ENCODE data around the gene TGFBR3. TPM values are rescaled to one million over a fixed set of nuclear protein-coding genes. Genes with fewer than 3 reads are reported as not detected.

Gene TGFBR3
- polyA plus RNA-seq, 1 donor (not counting 4 experiments of a cell fraction or from before 2014, with no cell fraction given), result 1.2 TPM

DNA sequence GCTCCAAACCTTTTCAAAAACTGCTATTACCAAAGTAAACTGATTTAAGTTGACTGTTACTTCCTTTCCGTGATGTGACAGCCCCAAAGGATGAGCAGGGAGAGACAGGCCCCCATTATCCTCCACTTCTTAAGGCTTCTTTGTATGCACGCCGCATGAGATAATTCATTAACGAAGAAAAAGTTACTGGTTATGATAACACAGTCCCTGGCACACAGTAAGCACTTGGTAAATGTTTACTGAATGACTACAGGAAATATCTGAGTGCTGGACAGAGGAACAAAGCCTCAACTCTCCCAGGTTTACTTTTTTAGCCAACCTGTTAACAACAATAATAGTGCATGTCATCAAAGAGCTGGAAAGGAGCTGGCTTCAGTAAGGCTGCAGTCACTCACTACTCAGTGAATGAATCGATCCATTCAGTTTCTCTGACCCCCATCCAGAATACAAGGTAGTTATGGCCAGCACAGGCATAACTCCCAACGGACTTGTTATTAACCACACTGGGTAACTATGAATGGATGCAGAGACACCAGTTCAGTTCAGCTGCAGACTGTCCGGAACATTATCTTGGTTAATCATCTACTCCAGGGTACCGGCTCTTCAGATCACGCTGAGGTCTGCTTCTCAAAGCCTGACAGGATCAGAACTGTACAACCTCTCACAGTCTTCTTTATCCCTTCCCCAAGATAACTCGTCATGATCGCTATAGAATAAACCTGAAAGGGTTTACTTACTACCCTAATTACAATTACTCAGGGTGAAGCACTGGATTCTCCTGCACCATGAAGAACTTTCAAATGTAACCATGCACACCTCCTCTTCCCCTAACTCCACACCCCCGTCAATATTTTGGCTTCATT lies 58.3 kb downstream of the TGFBR3 start:
- H3K79me2 ChIP-seq (ENCODE audit: control insufficient read depth, insufficient read depth, low read length), result no peaks in the 10 kb centered on the region
- H2AFZ ChIP-seq (ENCODE audit: control insufficient read depth, low read length), result no peak overlapping the region
- no peak overlapping the region for H3K9ac ChIP-seq (ENCODE audit: control insufficient read depth, extremely low read depth, insufficient read depth, low read length)
- H3K9me1 ChIP-seq (ENCODE audit: control insufficient read depth, extremely low read depth, insufficient read depth, low read length), result no peaks in the 10 kb centered on the region
- dilution Hi-C loops (cut with MboI; ENCODE audit: extremely low pct_ligation_motif_present, low sequenced_read_pairs), result no loop called here
- no peak overlapping the region for H3K27ac ChIP-seq (ENCODE audit: control insufficient read depth, insufficient read depth, low read length)
- H3K36me3 ChIP-seq (ENCODE audit: control insufficient read depth in 2 of 2, extremely low read depth in 1 of 2, insufficient read depth in 2 of 2, low read length in 2 of 2), result no peaks in the 10 kb centered on the region
- H3K4me1 ChIP-seq (ENCODE audit: control insufficient read depth, extremely low read depth, insufficient read depth, low read length), result peaks cover 17% of the 10 kb centered on the region
- DNase-seq (ENCODE audit: low read depth, low spot score) (no peak), FAIRE-seq (no peak)
- no peak overlapping the region for H3K4me3 ChIP-seq (ENCODE audit: control insufficient read depth in 2 of 3, extremely low read depth in 1 of 3, insufficient read depth in 2 of 3, low read depth in 1 of 3, low read length in 3 of 3)
- peaks cover 2% of the 10 kb centered on the region for H3K27me3 ChIP-seq (ENCODE audit: control insufficient read depth, extremely low read depth, insufficient read depth, low read length)
- no peaks in the 10 kb centered on the region for H4K20me1 ChIP-seq (ENCODE audit: control insufficient read depth, extremely low read depth, insufficient read depth, low read length)
- peak overlapping the region; percentile 61 for H3K4me2 ChIP-seq (ENCODE audit: control insufficient read depth, extremely low read depth, insufficient read depth, low read depth, low read length)
- no peaks in the 10 kb centered on the region for H3K9me3 ChIP-seq (ENCODE audit: control insufficient read depth, low read depth, low read length)
- TF ChIP-seq EZH2 (IDR thresholded peaks at IDR 0.05; ENCODE audit: low read length), result no peak
- no peak for TF ChIP-seq CTCF (optimal IDR thresholded peaks at IDR 0.05 in 1 of 3, IDR thresholded peaks at IDR 0.05 in 1 of 3, conservative IDR thresholded peaks at IDR 0.05 in 1 of 3; ENCODE audit: extremely low read depth in 1 of 3, insufficient read depth in 2 of 3, low read length in 3 of 3)

DNA sequence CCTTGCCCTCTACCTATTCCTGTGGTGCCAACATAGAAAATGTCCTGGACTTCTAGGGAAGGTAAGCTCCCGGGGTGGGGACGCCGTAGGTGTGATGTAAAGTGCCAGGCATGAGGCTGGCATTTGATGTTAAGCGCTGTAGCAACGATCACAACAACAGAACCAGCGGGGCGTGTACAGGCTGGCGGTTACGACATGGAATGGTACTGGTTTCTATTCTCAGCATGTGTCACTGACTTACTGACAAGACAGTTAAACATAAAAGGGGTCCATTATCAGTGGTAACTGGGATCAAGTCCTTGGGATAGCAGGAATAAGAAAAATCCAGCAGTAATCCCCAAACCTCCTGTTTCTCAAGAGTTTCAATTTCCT lies 58.9 kb downstream of the TGFBR3 start:
- no peak overlapping the region for H3K9ac ChIP-seq (ENCODE audit: control insufficient read depth, extremely low read depth, insufficient read depth, low read length)
- H3K4me1 ChIP-seq (ENCODE audit: control insufficient read depth, extremely low read depth, insufficient read depth, low read length), result peaks cover 17% of the 10 kb centered on the region
- no peak overlapping the region for H3K4me3 ChIP-seq (ENCODE audit: control insufficient read depth in 2 of 3, extremely low read depth in 1 of 3, insufficient read depth in 2 of 3, low read depth in 1 of 3, low read length in 3 of 3)

More for the DNA sequence above, 58.9 kb downstream of the TGFBR3 start:
- TF ChIP-seq CTCF (optimal IDR thresholded peaks at IDR 0.05 in 1 of 3, IDR thresholded peaks at IDR 0.05 in 1 of 3, conservative IDR thresholded peaks at IDR 0.05 in 1 of 3; ENCODE audit: extremely low read depth in 1 of 3, insufficient read depth in 2 of 3, low read length in 3 of 3) (no peak), EZH2 (IDR thresholded peaks at IDR 0.05; ENCODE audit: low read length) (no peak)
- DNase-seq (ENCODE audit: low read depth, low spot score) (no peak), FAIRE-seq (no peak)
- Histone ChIP-seq H3K27ac (ENCODE audit: control insufficient read depth, insufficient read depth, low read length) (no peak overlapping the region), H3K27me3 (ENCODE audit: control insufficient read depth, extremely low read depth, insufficient read depth, low read length) (peaks cover 2% of the 10 kb centered on the region), H2AFZ (ENCODE audit: control insufficient read depth, low read length) (no peak overlapping the region), H3K36me3 (ENCODE audit: control insufficient read depth in 2 of 2, extremely low read depth in 1 of 2, insufficient read depth in 2 of 2, low read length in 2 of 2) (no peaks in the 10 kb centered on the region), H3K79me2 (ENCODE audit: control insufficient read depth, insufficient read depth, low read length) (no peaks in the 10 kb centered on the region), H3K9me1 (ENCODE audit: control insufficient read depth, extremely low read depth, insufficient read depth, low read length) (no peaks in the 10 kb centered on the region), H3K9me3 (ENCODE audit: control insufficient read depth, low read depth, low read length) (no peaks in the 10 kb centered on the region), H4K20me1 (ENCODE audit: control insufficient read depth, extremely low read depth, insufficient read depth, low read length) (no peaks in the 10 kb centered on the region), H3K4me2 (ENCODE audit: control insufficient read depth, extremely low read depth, insufficient read depth, low read depth, low read length) (peak overlapping the region; percentile 61)
- dilution Hi-C loops (cut with MboI; ENCODE audit: extremely low pct_ligation_motif_present, low sequenced_read_pairs), result no loop called here

Data from keratinocyte (primary cell).